CD4-positive, alpha-beta T cell (primary cell): Measurements from ENCODE around the gene KCNQ1. TPM values are rescaled to one million over a fixed set of nuclear protein-coding genes. Genes with fewer than 3 reads are reported as not detected.
A peak's percentile ranks its signal among the peaks of the same experiment; 100 is the strongest.

ENCODE experiments used
- ATAC-seq: fragments of 200-7000 bp; cut with Tn5 transposase; one replicate; pipeline ENCODE4 v1.10.0; 2022; ENCODE audit warnings: mild to moderate bottlenecking; ENCODE audit not compliant: poor library complexity
- CTCF ChIA-PET: fragments of 350-600 bp; sonication (Branson Sonifier 250); formaldehyde crosslinking; loops from one replicate; lab custom pipeline; 2021; ENCODE audit warnings: antibody characterized with exemption, inconsistent platforms; lab: Charles Lee
- POLR2A ChIA-PET: fragments of 350-600 bp; sonication (Branson Sonifier 250); formaldehyde crosslinking; loops from one replicate; lab custom pipeline; 2021; ENCODE audit warnings: antibody characterized with exemption, inconsistent platforms; lab: Charles Lee
- DNase-seq, 14 experiments: peaks; one replicate each; pipeline ENCODE4 v3.0.0-alpha.2; 2013 to 2020; ENCODE audit warnings: mixed read lengths in 2 of 14
- H3K27ac ChIP-seq, 2 donors: one replicate each; pipeline versions ENCODE4 v1.5.1 to v1.7.0; 2013; ENCODE audit warnings: low read length in 2 of 2, low read depth in 1 of 2, mild to moderate bottlenecking in 1 of 2
- H3K27me3 ChIP-seq, 2 experiments: 1 replicate in 1 of 2; 2 replicates in 1 of 2; pipeline versions ENCODE4 v1.6.1 to v1.7.0; 2013; ENCODE audit warnings: low read length in 2 of 2, control low read depth in 1 of 2, mild to moderate bottlenecking in 1 of 2, moderate library complexity in 1 of 2; ENCODE audit not compliant: insufficient read depth in 2 of 2, control insufficient read depth in 1 of 2
- H3K36me3 ChIP-seq: one replicate; pipeline ENCODE4 v1.6.1; 2013; ENCODE audit warnings: low read length, control low read depth; ENCODE audit not compliant: insufficient read depth
- H3K4me1 ChIP-seq: one replicate; pipeline ENCODE4 v1.6.1; 2013; ENCODE audit warnings: low read length, control low read depth; ENCODE audit not compliant: insufficient read depth
- H3K4me3 ChIP-seq: one replicate; pipeline ENCODE4 v1.5.1; 2013; ENCODE audit warnings: mild to moderate bottlenecking, low read length, moderate library complexity
- H3K9me3 ChIP-seq, 2 experiments: 1 replicate in 1 of 2; 2 replicates in 1 of 2; pipeline versions ENCODE4 v1.6.1 to v1.7.0; 2013; ENCODE audit warnings: low read length in 2 of 2, mild to moderate bottlenecking in 2 of 2, control low read depth in 1 of 2, moderate library complexity in 1 of 2; ENCODE audit not compliant: control insufficient read depth in 1 of 2, insufficient read depth in 1 of 2
- H3K27ac Mint-ChIP-seq: one replicate; pipeline ENCODE4 v1.8.0; 2020; ENCODE audit warnings: mixed read lengths
- H3K27me3 Mint-ChIP-seq: one replicate; pipeline ENCODE4 v1.8.0; 2021; ENCODE audit warnings: mixed read lengths
- H3K36me3 Mint-ChIP-seq: one replicate; pipeline ENCODE4 v1.8.0; 2021; ENCODE audit warnings: low read depth, mixed read lengths
- H3K4me1 Mint-ChIP-seq: one replicate; pipeline ENCODE4 v1.8.0; 2021; ENCODE audit warnings: low read depth, mixed read lengths
- H3K4me3 Mint-ChIP-seq: one replicate; pipeline ENCODE4 v1.8.0; 2020; ENCODE audit warnings: mild to moderate bottlenecking, mixed read lengths
- H3K9me3 Mint-ChIP-seq: one replicate; pipeline ENCODE4 v1.8.0; 2020; ENCODE audit warnings: mixed read lengths
- CTCF ChIP-seq: fragments of 200-600 bp; IDR thresholded peaks from one replicate; pipeline ENCODE4 v1.8.0; 2022; ENCODE audit warnings: antibody characterized with exemption, mild to moderate bottlenecking
- intact Hi-C, 2 experiments: fragments of 100-400 bp; cut with DNase I in 1 of 2; cut with micrococcal nuclease in 1 of 2; formaldehyde crosslinking; loops; one replicate each; pipeline versions ENCODE4 v1.15.1 to v1.9.0; 2023 to 2025; cut with DNase I, micrococcal nuclease
- total RNA-seq, 174 experiments: library from RNA in 2 of 174; stranded (reverse) in 2 of 174; gene quantifications; one replicate each; pipeline ENCODE4 v1.2.3 and lab custom pipeline; 2021 to 2026

Gene KCNQ1
- total RNA-seq, 2 experiments from 2014 or later: 31.3 to 33.1 TPM

GRCh38 chr11:2439820-2440219 lies 5.0 kb upstream of the KCNQ1 start:
- TF ChIP-seq CTCF: no peak
- H3K9me3 ChIP-seq: peaks cover 0 to 5% of the 10 kb centered on the region in 2 experiments
- Mint-ChIP-seq H3K4me1 (peaks cover 23% of the 10 kb centered on the region), H3K36me3 (no peaks in the 10 kb centered on the region), H3K27ac (no peak overlapping the region), H3K9me3 (no peaks in the 10 kb centered on the region), H3K4me3 (peak overlapping the region; percentile 7), H3K27me3 (no peaks in the 10 kb centered on the region)
- peaks cover 24% of the 10 kb centered on the region for H3K4me1 ChIP-seq
- ATAC-seq: no peak
- CTCF ChIA-PET: no interaction called here
- H3K27me3 ChIP-seq: no peaks in the 10 kb centered on the region
- intact Hi-C loops: loop anchor here in 1 of 2 experiments (5.0 to 10.0 kb wide), 2 partner anchors 447 to 615 kb away; partner anchors contain the start of genes CARS1 and CDKN1C
- H3K27ac ChIP-seq: no peak overlapping the region
- DNase-seq: no peak
- POLR2A ChIA-PET: no interaction called here
- no peaks in the 10 kb centered on the region for H3K36me3 ChIP-seq
- H3K4me3 ChIP-seq: no peak overlapping the region

- no peak for TF ChIP-seq CTCF
- no peak overlapping the region for H3K27ac ChIP-seq
- peak in 1 of 14 experiments; percentile 21 for DNase-seq
- Mint-ChIP-seq H3K4me1 (peaks cover 28% of the 10 kb centered on the region), H3K9me3 (no peaks in the 10 kb centered on the region), H3K27me3 (no peaks in the 10 kb centered on the region), H3K4me3 (no peak overlapping the region), H3K27ac (no peak overlapping the region), H3K36me3 (peaks cover 3% of the 10 kb centered on the region)
- peaks cover 0 to 5% of the 10 kb centered on the region in 2 experiments for H3K9me3 ChIP-seq
- H3K36me3 ChIP-seq: no peaks in the 10 kb centered on the region
- peaks cover 29% of the 10 kb centered on the region for H3K4me1 ChIP-seq
- no peak for ATAC-seq
- intact Hi-C loops: loop anchor here in 1 of 2 experiments (5.0 to 10.0 kb wide), 2 partner anchors 447 to 614 kb away; partner anchors contain the start of genes CARS1 and CDKN1C
- no peak overlapping the region for H3K4me3 ChIP-seq
- ChIA-PET POLR2A (no interaction called here), CTCF (no interaction called here)
- no peaks in the 10 kb centered on the region for H3K27me3 ChIP-seq
These were observed 4.2 kb upstream of the KCNQ1 start for GRCh38 chr11:2440646-2441045.

- Histone ChIP-seq H3K4me1 (peaks cover 34% of the 10 kb centered on the region), H3K27ac (no peak overlapping the region), H3K27me3 (no peaks in the 10 kb centered on the region), H3K36me3 (no peaks in the 10 kb centered on the region), H3K9me3 (peaks cover 0 to 5% of the 10 kb centered on the region in 2 experiments), H3K4me3 (no peak overlapping the region)
- ChIA-PET POLR2A (no interaction called here), CTCF (interaction anchor here (1.1 to 1.8 kb wide), 2 partner anchors 92 to 447 kb away, joined by 6 to 9 read pairs; no protein-coding TSS in a partner anchor)
- no peak overlapping the region for H3K4me3 Mint-ChIP-seq
- DNase-seq: no peak
- peaks cover 33% of the 10 kb centered on the region for H3K4me1 Mint-ChIP-seq
- no peak for ATAC-seq
- H3K9me3 Mint-ChIP-seq: no peaks in the 10 kb centered on the region
- H3K36me3 Mint-ChIP-seq: peaks cover 3% of the 10 kb centered on the region
- intact Hi-C loops: loop anchor here in 1 of 2 experiments (5.0 to 10.0 kb wide), 2 partner anchors 446 to 614 kb away; partner anchors contain the start of genes CARS1 and CDKN1C
- H3K27ac Mint-ChIP-seq: no peak overlapping the region
- no peak for TF ChIP-seq CTCF
- H3K27me3 Mint-ChIP-seq: no peaks in the 10 kb centered on the region
These were observed 3.6 kb upstream of the KCNQ1 start for GRCh38 chr11:2441171-2441570.
